ENCODE results near the gene DISP3. TPM values are rescaled to one million over a fixed set of nuclear protein-coding genes. Genes with fewer than 3 reads are reported as not detected.

The DISP3 gene
- polyA plus RNA-seq, 1 of the 3 experiments (the other 2 are of a cell fraction): 0.08 TPM

DNA sequence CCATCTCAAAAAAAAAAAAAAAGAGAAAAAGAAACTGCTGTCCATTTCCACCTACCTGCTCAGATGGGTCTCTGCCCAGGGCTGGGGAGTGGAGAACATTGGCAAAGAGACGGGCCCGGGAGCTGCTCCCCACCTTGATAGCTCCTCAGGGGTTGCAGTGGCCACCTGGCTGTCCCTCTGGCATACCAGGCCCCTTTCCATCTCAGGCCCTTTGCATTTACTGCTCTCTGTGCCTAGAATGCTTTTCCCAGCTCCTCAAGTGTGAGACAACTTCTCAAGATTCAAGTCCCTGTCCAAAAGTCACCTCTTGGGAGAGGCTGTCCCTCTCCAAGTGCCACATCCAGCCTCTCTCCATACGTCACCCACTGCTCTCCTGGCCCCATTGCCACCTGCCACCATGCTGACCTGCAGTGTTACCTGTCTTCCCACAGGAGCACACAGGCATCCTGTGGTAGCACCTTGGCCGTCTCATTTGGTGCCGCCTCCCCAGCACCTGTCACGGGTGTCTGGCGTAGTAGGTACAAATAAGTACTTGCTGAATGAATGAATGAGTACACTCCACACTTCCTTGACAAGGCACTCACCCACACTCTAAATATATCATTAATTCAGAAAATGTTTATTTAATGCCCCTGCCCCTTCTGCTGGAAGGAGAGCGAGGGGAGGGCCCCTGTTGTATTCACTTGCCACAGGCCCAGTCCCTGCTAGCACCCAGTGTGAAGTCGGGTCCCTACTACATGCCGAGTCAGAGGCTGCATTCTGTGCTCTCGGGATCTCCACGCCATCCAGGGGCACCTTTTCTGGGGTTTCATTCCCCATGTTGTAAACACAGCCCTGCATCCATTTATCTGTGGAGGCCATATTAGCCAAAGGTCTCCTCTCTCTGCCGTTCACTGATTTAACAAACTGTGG is 48.8 kb downstream of the DISP3 start:
- no peak overlapping the region for H2AFZ ChIP-seq (ENCODE audit: low read depth)
- WGBS (ENCODE audit: low lambda C conversion rate): 62% methylated on average over 13 of the region's 13 CpGs
- peaks cover 0 to 6% of the 10 kb centered on the region in 2 experiments; a peak in 1 of 4 replicates for H3K4me1 ChIP-seq (ENCODE audit: control insufficient read depth in 1 of 2, insufficient read depth in 2 of 2, low read depth in 1 of 2, low read length in 1 of 2)
- no peaks in the 10 kb centered on the region for H3K9me3 ChIP-seq
- ChIA-PET POLR2A (no interaction called here), CTCF (no interaction called here)
- H3F3A ChIP-seq (replicated peaks; ENCODE audit: insufficient read depth): no peaks in the 10 kb centered on the region
- no peaks in the 10 kb centered on the region for H3K79me2 ChIP-seq (ENCODE audit: insufficient read depth)
- no peaks in the 10 kb centered on the region for H3K9me2 ChIP-seq
- no peak overlapping the region for H3K27ac ChIP-seq (ENCODE audit: low read depth in 2 of 2, low read length in 1 of 2)
- H3K4me3 ChIP-seq (ENCODE audit: low read depth in 2 of 2, low read length in 1 of 2): no peak overlapping the region
- TF ChIP-seq, protein P1, sequence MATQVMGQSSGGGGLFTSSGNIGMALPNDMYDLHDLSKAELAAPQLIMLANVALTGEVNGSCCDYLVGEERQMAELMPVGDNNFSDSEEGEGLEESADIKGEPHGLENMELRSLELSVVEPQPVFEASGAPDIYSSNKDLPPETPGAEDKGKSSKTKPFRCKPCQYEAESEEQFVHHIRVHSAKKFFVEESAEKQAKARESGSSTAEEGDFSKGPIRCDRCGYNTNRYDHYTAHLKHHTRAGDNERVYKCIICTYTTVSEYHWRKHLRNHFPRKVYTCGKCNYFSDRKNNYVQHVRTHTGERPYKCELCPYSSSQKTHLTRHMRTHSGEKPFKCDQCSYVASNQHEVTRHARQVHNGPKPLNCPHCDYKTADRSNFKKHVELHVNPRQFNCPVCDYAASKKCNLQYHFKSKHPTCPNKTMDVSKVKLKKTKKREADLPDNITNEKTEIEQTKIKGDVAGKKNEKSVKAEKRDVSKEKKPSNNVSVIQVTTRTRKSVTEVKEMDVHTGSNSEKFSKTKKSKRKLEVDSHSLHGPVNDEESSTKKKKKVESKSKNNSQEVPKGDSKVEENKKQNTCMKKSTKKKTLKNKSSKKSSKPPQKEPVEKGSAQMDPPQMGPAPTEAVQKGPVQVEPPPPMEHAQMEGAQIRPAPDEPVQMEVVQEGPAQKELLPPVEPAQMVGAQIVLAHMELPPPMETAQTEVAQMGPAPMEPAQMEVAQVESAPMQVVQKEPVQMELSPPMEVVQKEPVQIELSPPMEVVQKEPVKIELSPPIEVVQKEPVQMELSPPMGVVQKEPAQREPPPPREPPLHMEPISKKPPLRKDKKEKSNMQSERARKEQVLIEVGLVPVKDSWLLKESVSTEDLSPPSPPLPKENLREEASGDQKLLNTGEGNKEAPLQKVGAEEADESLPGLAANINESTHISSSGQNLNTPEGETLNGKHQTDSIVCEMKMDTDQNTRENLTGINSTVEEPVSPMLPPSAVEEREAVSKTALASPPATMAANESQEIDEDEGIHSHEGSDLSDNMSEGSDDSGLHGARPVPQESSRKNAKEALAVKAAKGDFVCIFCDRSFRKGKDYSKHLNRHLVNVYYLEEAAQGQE (IDR thresholded peaks at IDR 0.05; ENCODE audit: low read depth, low read length): no peak
- TF ChIP-seq CHD2 (IDR thresholded peaks at IDR 0.05; ENCODE audit: low read length, partially characterized antibody) (no peak), TEAD4 (IDR thresholded peaks at IDR 0.05; ENCODE audit: borderline replicate concordance, insufficient read depth) (no peak), MEF2A (IDR thresholded peaks at IDR 0.05; ENCODE audit: borderline replicate concordance, low read depth) (no peak), SIN3A (IDR thresholded peaks at IDR 0.05; ENCODE audit: borderline replicate concordance, low read depth, low read length) (no peak), FOXJ3 (CRISPR knock-in tag; IDR thresholded peaks at IDR 0.05) (no peak), EP300 (IDR thresholded peaks at IDR 0.05; ENCODE audit: borderline replicate concordance in 1 of 2, low read depth in 1 of 2, low read length in 1 of 2) (no peak), USF1 (IDR thresholded peaks at IDR 0.05; ENCODE audit: borderline replicate concordance, low read depth) (no peak)
- DNase-seq: no peak
- H3K9ac ChIP-seq: no peak overlapping the region
- H3K36me3 ChIP-seq (replicated peaks in 1 of 2; ENCODE audit: control insufficient read depth in 1 of 2, insufficient read depth in 2 of 2, low read length in 1 of 2): no peaks in the 10 kb centered on the region
- no peaks in the 10 kb centered on the region for H4K20me1 ChIP-seq (ENCODE audit: insufficient read depth)
- no peak overlapping the region for H3K4me2 ChIP-seq
- no peaks in the 10 kb centered on the region for H3K27me3 ChIP-seq (ENCODE audit: insufficient read depth)

GRCh38 chr1:11528611-11529261 is 49.8 kb downstream of the DISP3 start:
- no peaks in the 10 kb centered on the region for H3K9me2 ChIP-seq
- no peaks in the 10 kb centered on the region for H3K4me1 ChIP-seq (ENCODE audit: control insufficient read depth in 1 of 2, insufficient read depth in 2 of 2, low read depth in 1 of 2, low read length in 1 of 2)
- H3K27ac ChIP-seq (ENCODE audit: low read depth in 2 of 2, low read length in 1 of 2): no peak overlapping the region
- H3K79me2 ChIP-seq (ENCODE audit: insufficient read depth): no peaks in the 10 kb centered on the region
- CTCF ChIA-PET: no interaction called here
- H3K4me3 ChIP-seq (ENCODE audit: low read depth in 2 of 2, low read length in 1 of 2): no peak overlapping the region
- H3K27me3 ChIP-seq (ENCODE audit: insufficient read depth): no peaks in the 10 kb centered on the region
- no peaks in the 10 kb centered on the region for H4K20me1 ChIP-seq (ENCODE audit: insufficient read depth)
- POLR2A ChIA-PET: no interaction called here
- no peak overlapping the region for H3K4me2 ChIP-seq
- H3K36me3 ChIP-seq (replicated peaks in 1 of 2; ENCODE audit: control insufficient read depth in 1 of 2, insufficient read depth in 2 of 2, low read length in 1 of 2): no peaks in the 10 kb centered on the region
- no peaks in the 10 kb centered on the region for H3F3A ChIP-seq (replicated peaks; ENCODE audit: insufficient read depth)
- no peaks in the 10 kb centered on the region for H3K9me3 ChIP-seq
- 65% methylated on average over 8 of the region's 13 CpGs for WGBS (ENCODE audit: low lambda C conversion rate)
- no peak overlapping the region for H3K9ac ChIP-seq
- DNase-seq: no peak
- no peak overlapping the region for H2AFZ ChIP-seq (ENCODE audit: low read depth)
- TF ChIP-seq SIN3A (IDR thresholded peaks at IDR 0.05; ENCODE audit: borderline replicate concordance, low read depth, low read length) (no peak), POLR2AphosphoS5 (IDR thresholded peaks at IDR 0.05; ENCODE audit: low read depth, low read length) (no peak), YY1 (IDR thresholded peaks at IDR 0.05; ENCODE audit: low read depth) (no peak), FOXJ3 (CRISPR knock-in tag; IDR thresholded peaks at IDR 0.05) (no peak), TCF12 (IDR thresholded peaks at IDR 0.05) (no peak), TAF1 (IDR thresholded peaks at IDR 0.05; ENCODE audit: borderline replicate concordance, low read depth, low read length) (no peak), CTCF (IDR thresholded peaks at IDR 0.05) (no peak), NRF1 (IDR thresholded peaks at IDR 0.05; ENCODE audit: low read depth, low read length) (no peak), RXRA (IDR thresholded peaks at IDR 0.05; ENCODE audit: borderline replicate concordance, low read depth) (no peak), EP300 (IDR thresholded peaks at IDR 0.05; ENCODE audit: borderline replicate concordance in 1 of 2, low read depth in 1 of 2, low read length in 1 of 2) (no peak), FOXM1 (IDR thresholded peaks at IDR 0.05; ENCODE audit: low read depth) (no peak), RAD21 (IDR thresholded peaks at IDR 0.05; ENCODE audit: low read length) (no peak)
- TF ChIP-seq, protein P2, sequence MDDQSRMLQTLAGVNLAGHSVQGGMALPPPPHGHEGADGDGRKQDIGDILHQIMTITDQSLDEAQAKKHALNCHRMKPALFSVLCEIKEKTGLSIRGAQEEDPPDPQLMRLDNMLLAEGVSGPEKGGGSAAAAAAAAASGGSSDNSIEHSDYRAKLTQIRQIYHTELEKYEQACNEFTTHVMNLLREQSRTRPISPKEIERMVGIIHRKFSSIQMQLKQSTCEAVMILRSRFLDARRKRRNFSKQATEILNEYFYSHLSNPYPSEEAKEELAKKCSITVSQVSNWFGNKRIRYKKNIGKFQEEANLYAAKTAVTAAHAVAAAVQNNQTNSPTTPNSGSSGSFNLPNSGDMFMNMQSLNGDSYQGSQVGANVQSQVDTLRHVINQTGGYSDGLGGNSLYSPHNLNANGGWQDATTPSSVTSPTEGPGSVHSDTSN (IDR thresholded peaks at IDR 0.05): no peak
